H9 (cell line): ENCODE results near the gene IPO13. TPM values are rescaled to one million over a fixed set of nuclear protein-coding genes. Genes with fewer than 3 reads are reported as not detected.
A peak's percentile ranks its signal among the peaks of the same experiment; 100 is the strongest.

Source experiments
- DNase-seq: peaks from one replicate; pipeline ENCODE4 v3.0.0-alpha.2; 2017
- H2AFZ ChIP-seq: one replicate; pipeline ENCODE4 v1.6.1; 2013; ENCODE audit warnings: mild to moderate bottlenecking, low read length, control low read depth, moderate library complexity
- H2AK5ac ChIP-seq: 2 replicates; pipeline ENCODE4 v1.6.1; 2013; ENCODE audit warnings: low read length, control low read depth, mixed read lengths; ENCODE audit not compliant: insufficient read length
- H2BK120ac ChIP-seq: one replicate; pipeline ENCODE4 v1.6.1; 2013; ENCODE audit warnings: low read depth, mild to moderate bottlenecking, low read length, control low read depth, inconsistent platforms; ENCODE audit not compliant: poor library complexity, severe bottlenecking
- H2BK12ac ChIP-seq: 2 replicates; pipeline ENCODE4 v1.6.1; 2013; ENCODE audit warnings: low read length, control low read depth, mixed read lengths, low read depth; ENCODE audit not compliant: insufficient read length
- H2BK15ac ChIP-seq: 2 replicates; pipeline ENCODE4 v1.6.1; 2013; ENCODE audit warnings: low read depth, low read length, control low read depth
- H2BK20ac ChIP-seq: one replicate; pipeline ENCODE4 v1.6.1; 2013; ENCODE audit warnings: low read depth, mild to moderate bottlenecking, low read length, control low read depth, inconsistent platforms; ENCODE audit not compliant: poor library complexity, severe bottlenecking
- H2BK5ac ChIP-seq: 2 replicates; pipeline ENCODE4 v1.6.1; 2013; ENCODE audit warnings: low read length, control low read depth, mixed read lengths; ENCODE audit not compliant: insufficient read length
- H3K14ac ChIP-seq: 2 replicates; pipeline ENCODE4 v1.6.1; 2013; ENCODE audit warnings: low read length, control low read depth; ENCODE audit not compliant: insufficient read depth
- H3K18ac ChIP-seq: 2 replicates; pipeline ENCODE4 v1.6.1; 2013; ENCODE audit warnings: low read depth, mild to moderate bottlenecking, mixed read lengths, low read length, control low read depth; ENCODE audit not compliant: insufficient read length
- H3K23ac ChIP-seq: 2 replicates; pipeline ENCODE4 v1.6.1; 2013; ENCODE audit warnings: low read length, control low read depth, mixed read lengths, low read depth; ENCODE audit not compliant: insufficient read length
- H3K23me2 ChIP-seq: 2 replicates; pipeline ENCODE4 v1.6.1; 2013; ENCODE audit warnings: low read depth, mild to moderate bottlenecking, mixed read lengths, low read length, control low read depth; ENCODE audit not compliant: insufficient read length, poor library complexity, severe bottlenecking
- H3K27ac ChIP-seq: 2 replicates; pipeline ENCODE4 v1.5.1; 2013; ENCODE audit warnings: low read length, control low read depth, mixed read lengths, low read depth; ENCODE audit not compliant: insufficient read length
- H3K27me3 ChIP-seq: 2 replicates; pipeline ENCODE4 v1.6.1; 2013; ENCODE audit warnings: low read length, control low read depth, inconsistent platforms; ENCODE audit not compliant: insufficient read depth
- H3K4ac ChIP-seq: 2 replicates; pipeline ENCODE4 v1.6.1; 2013; ENCODE audit warnings: low read depth, mild to moderate bottlenecking, control low read depth, inconsistent platforms, low read length, moderate library complexity
- H3K4me1 ChIP-seq: 2 replicates; pipeline ENCODE4 v1.6.1; 2013; ENCODE audit warnings: low read length, control low read depth, inconsistent platforms; ENCODE audit not compliant: insufficient read depth
- H3K4me2 ChIP-seq: 2 replicates; pipeline ENCODE4 v1.6.1; 2013; ENCODE audit warnings: low read length, control low read depth, mixed read lengths; ENCODE audit not compliant: insufficient read length, insufficient read depth
- H3K56ac ChIP-seq: 2 replicates; pipeline ENCODE4 v1.6.1; 2013; ENCODE audit warnings: low read depth, mild to moderate bottlenecking, mixed read lengths, low read length, control low read depth; ENCODE audit not compliant: insufficient read length
- H3K79me1 ChIP-seq: 2 replicates; pipeline ENCODE4 v1.6.1; 2013; ENCODE audit warnings: low read depth, mild to moderate bottlenecking, moderate library complexity, low read length, control low read depth, inconsistent platforms; ENCODE audit not compliant: insufficient read depth, poor library complexity, severe bottlenecking
- H3K79me2 ChIP-seq: 2 replicates; pipeline ENCODE4 v1.6.1; 2013; ENCODE audit warnings: low read length, control low read depth, inconsistent platforms; ENCODE audit not compliant: insufficient read depth
- H3K9ac ChIP-seq: 2 replicates; pipeline ENCODE4 v1.6.1; 2013; ENCODE audit warnings: low read length, control low read depth, mixed read lengths; ENCODE audit not compliant: insufficient read length; ENCODE audit errors: extremely low read depth
- H3K9me3 ChIP-seq: one replicate; pipeline ENCODE4 v1.6.1; 2013; ENCODE audit warnings: low read depth, low read length, inconsistent platforms; ENCODE audit not compliant: control insufficient read depth
- H3T11ph ChIP-seq: one replicate; pipeline ENCODE4 v1.6.1; 2013; ENCODE audit warnings: mild to moderate bottlenecking, low read length, control low read depth, inconsistent platforms
- H4K20me1 ChIP-seq: one replicate; pipeline ENCODE4 v1.6.1; 2013; ENCODE audit not compliant: control insufficient read depth, insufficient read length, insufficient read depth
- H4K5ac ChIP-seq: 2 replicates; pipeline ENCODE4 v1.6.1; 2013; ENCODE audit warnings: low read depth, mild to moderate bottlenecking, mixed read lengths, low read length, control low read depth; ENCODE audit not compliant: insufficient read length
- H4K8ac ChIP-seq: replicated peaks from 2 replicates; pipeline ENCODE4 v1.6.1; 2013; ENCODE audit warnings: low read length, control low read depth, mixed read lengths, low read depth; ENCODE audit not compliant: insufficient read length
- H4K91ac ChIP-seq: 2 replicates; pipeline ENCODE4 v1.6.1; 2013; ENCODE audit warnings: low read depth, mild to moderate bottlenecking, moderate library complexity, mixed read lengths, low read length, control low read depth; ENCODE audit not compliant: insufficient read length
- H3K27ac Mint-ChIP-seq, 3 experiments: 2 replicates in 2 of 3; 3 replicates in 1 of 3; pipeline ENCODE4 v1.8.0; 2020 to 2021; ENCODE audit warnings: mixed read lengths in 3 of 3, mild to moderate bottlenecking in 1 of 3, moderate library complexity in 1 of 3
- H3K27me3 Mint-ChIP-seq: 2 replicates; pipeline ENCODE4 v1.8.0; 2021; ENCODE audit warnings: low read depth, mild to moderate bottlenecking, moderate library complexity, mixed read lengths
- H3K36me3 Mint-ChIP-seq, 3 experiments: 2 replicates in 2 of 3; 3 replicates in 1 of 3; pipeline ENCODE4 v1.8.0; 2020 to 2021; ENCODE audit warnings: low read depth in 3 of 3, mixed read lengths in 3 of 3; ENCODE audit not compliant: insufficient read depth in 1 of 3
- H3K4me1 Mint-ChIP-seq, 2 experiments: 2 replicates each; pipeline ENCODE4 v1.8.0; 2020; ENCODE audit warnings: mixed read lengths in 2 of 2
- H3K4me3 Mint-ChIP-seq, 2 experiments: 2 replicates in 1 of 2; 3 replicates in 1 of 2; pipeline ENCODE4 v1.8.0; 2020 to 2021; ENCODE audit warnings: mild to moderate bottlenecking in 2 of 2, mixed read lengths in 2 of 2, moderate library complexity in 1 of 2
- H3K9me3 Mint-ChIP-seq, 2 experiments: 2 replicates in 1 of 2; 3 replicates in 1 of 2; pipeline ENCODE4 v1.8.0; 2020; ENCODE audit warnings: mild to moderate bottlenecking in 2 of 2, mixed read lengths in 2 of 2, moderate library complexity in 1 of 2
- CTCF ChIP-seq: fragments of 200-600 bp; sonication (generic); conservative IDR thresholded peaks from 3 replicates; pipeline ENCODE4 v1.8.0; 2021; ENCODE audit warnings: antibody characterized with exemption, mild to moderate bottlenecking
- WGBS: extraction: QIAGEN DNeasy Blood & Tissue Kit; methylation state at CpG from one replicate; pipeline ENCODE4 v1.1.7; 2013; ENCODE audit warnings: missing lambda C conversion rate, low lambda C conversion rate, mixed read lengths; ENCODE audit not compliant: insufficient read length; ENCODE audit errors: extremely low coverage; 5-methylcytosine and 5-hydroxymethylcytosine counted together
- total RNA-seq: library from RNA; stranded (reverse); gene quantifications from 2 replicates; pipeline ENCODE4 v1.2.1, GENCODE V29; 2021

Gene IPO13
- total RNA-seq, 1 experiment from 2014 or later, result 24.5 TPM

GRCh38 chr1:43952731-43953346 is 6.1 kb downstream of the IPO13 start:
- Histone ChIP-seq H2BK5ac (no peak overlapping the region), H2BK20ac (no peak overlapping the region), H2BK15ac (no peak overlapping the region), H4K8ac (no peak overlapping the region), H3K4me2 (no peak overlapping the region), H3K79me2 (no peaks in the 10 kb centered on the region), H3K14ac (no peak overlapping the region), H3T11ph (no peak overlapping the region), H3K27ac (no peak overlapping the region), H3K4ac (no peak overlapping the region), H4K91ac (no peak overlapping the region), H3K18ac (no peak overlapping the region), H3K23ac (no peak overlapping the region), H3K4me1 (no peaks in the 10 kb centered on the region), H2AFZ (no peak overlapping the region), H3K27me3 (no peaks in the 10 kb centered on the region), H2BK12ac (no peak overlapping the region), H2AK5ac (no peak overlapping the region), H3K79me1 (no peaks in the 10 kb centered on the region), H2BK120ac (no peak overlapping the region), H3K56ac (no peak overlapping the region), H3K9ac (no peak overlapping the region), H4K5ac (no peak overlapping the region), H3K9me3 (no peaks in the 10 kb centered on the region), H3K23me2 (no peaks in the 10 kb centered on the region), H4K20me1 (no peaks in the 10 kb centered on the region)
- Mint-ChIP-seq H3K27ac (peak overlapping the region in 2 of 3 experiments; percentile 21 to 60; a peak in 2 of 7 replicates), H3K4me1 (peaks cover 11 to 13% of the 10 kb centered on the region in 2 experiments), H3K27me3 (no peaks in the 10 kb centered on the region), H3K9me3 (no peaks in the 10 kb centered on the region), H3K4me3 (no peak overlapping the region), H3K36me3 (peaks cover 0 to 18% (median 12%) of the 10 kb centered on the region in 3 experiments; a peak in 5 of 7 replicates)
- DNase-seq, result peak; percentile 91
- no peak for TF ChIP-seq CTCF
- 100% methylated on average over 1 of the region's 8 CpGs for WGBS
